GM21786 (cell line): ENCODE data around the gene TMEM119.
A peak's percentile ranks its signal among the peaks of the same experiment; 100 is the strongest.
"Not testable (repeated sequence)": the region's sequence is repeated elsewhere in the genome, so short reads cannot be mapped to it uniquely, and the experiment has no call there.

Experiments
- ATAC-seq: cut with Tn5 transposase; IDR thresholded peaks from one replicate; pipeline ENCODE4 v1.9.1; 2021; ENCODE audit not compliant: unreplicated experiment

The TMEM119 gene

DNA sequence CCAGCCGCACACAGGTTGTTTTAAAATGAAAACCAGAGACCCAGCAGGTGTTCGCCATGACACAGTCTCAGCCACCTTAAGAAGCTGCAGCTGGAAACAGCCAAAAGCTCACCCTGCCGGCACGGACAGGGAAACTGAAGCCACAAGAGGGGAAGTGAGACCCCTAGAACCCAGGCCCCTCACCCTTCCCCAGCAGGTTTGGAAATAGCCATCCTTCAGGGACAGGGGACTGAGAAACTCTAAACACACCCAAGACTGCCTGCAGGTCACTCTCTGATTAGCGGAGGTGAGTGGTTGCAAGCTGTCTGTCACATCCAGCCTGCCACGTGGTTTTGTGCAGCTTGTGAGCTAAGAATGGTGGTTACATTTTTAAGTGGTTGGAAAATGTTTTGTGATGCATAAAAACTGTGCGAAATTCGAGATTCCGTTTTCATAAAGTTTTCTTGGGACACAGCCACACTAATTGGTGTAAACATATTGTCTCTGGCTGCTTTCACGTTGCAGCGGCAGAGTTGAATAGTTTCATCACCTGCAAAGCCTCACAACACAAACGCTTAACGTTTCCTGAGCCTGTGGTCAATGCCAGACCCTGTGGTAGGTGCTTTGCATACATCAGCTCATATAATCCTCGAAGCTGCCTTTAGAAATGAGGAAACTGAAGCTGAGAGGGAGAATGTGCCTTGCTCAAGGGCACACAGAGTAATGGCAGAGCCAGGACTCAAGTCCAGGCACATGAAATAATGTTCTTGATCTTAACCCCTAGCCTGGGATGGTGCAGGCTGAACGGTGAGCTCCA is 37.5 kb upstream of the TMEM119 start:
- ATAC-seq = peak; percentile 43

DNA sequence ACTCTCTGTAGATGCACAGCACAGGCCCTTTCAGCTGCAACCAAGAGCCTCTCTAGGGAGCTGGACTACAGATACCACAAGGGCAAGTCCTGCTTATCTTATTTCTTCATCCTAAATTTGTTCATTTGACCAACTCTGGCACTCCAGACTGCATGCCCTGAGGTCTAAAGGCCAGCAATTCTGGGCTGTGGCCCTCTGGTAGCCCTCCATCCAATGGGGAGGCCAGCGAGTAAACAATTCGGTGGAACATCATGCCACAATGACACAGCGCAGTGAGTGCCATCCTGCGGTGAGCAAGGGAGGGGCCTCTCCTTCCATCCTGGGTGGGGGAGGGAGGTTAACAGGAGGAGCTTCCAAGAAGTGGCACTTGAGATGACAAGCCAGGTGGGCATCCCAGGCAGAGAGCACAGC is 36.5 kb upstream of the TMEM119 start:
- ATAC-seq = no peak

DNA sequence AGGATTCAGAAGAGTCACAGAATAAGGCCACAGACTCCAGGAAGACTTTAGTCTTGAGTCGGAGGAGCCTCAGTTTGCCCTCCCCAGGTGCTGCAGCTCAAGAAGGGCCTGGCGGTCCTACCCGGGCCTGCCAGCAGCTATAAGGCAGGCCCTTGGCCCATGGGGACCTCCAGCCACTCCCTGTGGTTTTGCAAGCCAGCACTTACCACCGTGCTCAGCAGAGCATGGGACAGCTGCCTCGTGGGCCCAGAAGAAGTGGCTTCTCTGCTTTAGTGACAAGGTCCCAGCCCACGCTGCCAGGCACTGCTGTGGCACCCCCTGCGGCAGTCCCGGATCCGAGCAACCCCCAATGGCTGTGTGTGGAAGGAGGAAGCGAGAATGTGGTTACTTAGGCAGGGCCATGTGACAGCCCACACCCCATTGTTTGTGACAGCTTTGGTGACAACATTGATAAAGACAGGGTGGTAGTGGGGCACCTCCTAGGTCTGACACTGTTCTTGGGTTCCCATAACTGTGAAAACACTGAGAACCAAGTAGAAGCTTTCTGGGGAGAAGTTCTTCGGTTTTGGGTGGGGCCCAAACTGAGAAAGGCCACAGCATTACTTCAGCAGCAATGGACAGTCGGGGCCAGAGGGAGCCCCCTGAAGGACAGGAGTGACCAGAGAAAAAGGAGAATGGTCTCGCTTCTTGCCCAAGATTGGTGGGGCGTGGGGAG is 35.8 kb upstream of the TMEM119 start, which contains the start of gene SELPLG:
Gene SELPLG (minus strand): TSS at position 361 of the 715 bp plus-strand sequence. CDS start 9,587 bp downstream, outside the sequence.
- ATAC-seq = peak; percentile 60

DNA sequence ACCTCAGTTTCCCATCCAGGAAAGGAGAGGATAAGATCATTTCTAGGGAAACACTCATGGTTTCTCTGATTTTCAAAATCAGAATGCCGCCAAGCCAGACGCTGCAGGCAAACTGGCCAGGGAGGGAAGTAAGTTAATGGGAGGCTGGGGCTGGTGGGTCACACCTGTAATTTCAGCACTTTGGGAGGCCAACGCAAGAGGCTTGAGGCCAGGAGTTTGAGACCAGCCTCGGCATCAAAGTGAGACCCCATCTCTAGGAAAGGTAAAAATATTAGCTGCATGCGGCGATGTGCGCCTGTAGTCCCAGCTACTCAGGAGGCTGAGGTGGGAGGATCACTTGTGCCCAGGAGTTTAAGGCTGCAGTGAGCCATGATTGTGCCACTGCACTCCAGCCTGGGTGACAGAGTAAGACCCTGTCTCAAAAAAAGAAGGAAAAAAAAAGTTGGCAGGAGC is 35.2 kb upstream of the TMEM119 start:
- no peak for ATAC-seq

DNA sequence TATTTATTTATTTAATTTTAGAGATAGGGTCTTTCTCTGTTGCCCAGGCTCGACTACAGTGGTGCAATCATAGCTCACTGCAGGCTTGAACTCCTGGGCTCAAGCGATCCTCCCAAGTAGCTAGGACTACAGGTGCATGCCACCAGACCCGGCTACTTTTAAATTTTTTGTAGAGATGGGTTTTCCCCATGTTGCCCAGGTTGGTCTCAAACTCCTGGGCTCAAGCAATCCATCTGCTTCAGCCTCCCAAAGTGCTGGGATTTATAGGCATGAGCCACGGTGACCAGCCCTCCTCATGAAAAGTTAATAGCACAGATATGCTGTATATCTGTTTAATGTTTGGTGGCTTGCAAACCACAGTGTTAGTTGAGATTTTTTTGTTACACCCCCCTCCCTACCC is 33.4 kb upstream of the TMEM119 start:
- ATAC-seq = not testable (repeated sequence)

DNA sequence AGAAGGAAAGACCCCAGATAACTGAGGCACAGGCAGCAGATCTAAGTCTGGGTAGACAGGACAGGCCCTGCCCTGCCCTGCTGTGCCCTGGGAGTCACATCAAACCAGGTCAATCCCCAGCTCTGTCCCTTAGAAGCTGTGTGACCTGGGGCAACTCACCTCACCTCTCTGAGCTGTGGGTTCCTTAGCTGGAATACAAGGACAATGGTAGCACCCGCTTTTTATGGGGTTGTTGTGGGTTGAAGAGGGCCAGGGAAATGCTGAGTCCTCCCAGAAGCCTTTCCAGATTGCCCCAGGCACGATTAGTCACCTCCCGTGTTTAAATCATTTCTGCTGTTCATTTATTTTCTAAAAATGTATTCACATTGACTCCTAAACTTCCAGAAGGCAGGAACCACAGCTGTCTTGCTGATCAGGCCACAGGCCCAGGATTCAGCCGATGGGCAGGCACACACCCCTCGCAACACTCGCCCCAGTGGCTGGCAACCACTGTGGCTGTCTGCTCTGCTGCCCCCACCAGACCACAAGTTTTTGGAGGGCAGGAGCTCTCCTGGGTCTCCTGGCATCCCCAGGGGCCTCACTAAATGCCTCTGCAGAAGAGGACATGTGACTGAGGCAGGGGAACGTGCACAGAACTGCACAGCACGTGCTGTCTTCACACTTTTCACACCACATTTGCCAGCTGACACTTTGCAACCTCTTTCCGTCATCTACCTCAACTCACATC is 32.8 kb upstream of the TMEM119 start:
- no peak for ATAC-seq

DNA sequence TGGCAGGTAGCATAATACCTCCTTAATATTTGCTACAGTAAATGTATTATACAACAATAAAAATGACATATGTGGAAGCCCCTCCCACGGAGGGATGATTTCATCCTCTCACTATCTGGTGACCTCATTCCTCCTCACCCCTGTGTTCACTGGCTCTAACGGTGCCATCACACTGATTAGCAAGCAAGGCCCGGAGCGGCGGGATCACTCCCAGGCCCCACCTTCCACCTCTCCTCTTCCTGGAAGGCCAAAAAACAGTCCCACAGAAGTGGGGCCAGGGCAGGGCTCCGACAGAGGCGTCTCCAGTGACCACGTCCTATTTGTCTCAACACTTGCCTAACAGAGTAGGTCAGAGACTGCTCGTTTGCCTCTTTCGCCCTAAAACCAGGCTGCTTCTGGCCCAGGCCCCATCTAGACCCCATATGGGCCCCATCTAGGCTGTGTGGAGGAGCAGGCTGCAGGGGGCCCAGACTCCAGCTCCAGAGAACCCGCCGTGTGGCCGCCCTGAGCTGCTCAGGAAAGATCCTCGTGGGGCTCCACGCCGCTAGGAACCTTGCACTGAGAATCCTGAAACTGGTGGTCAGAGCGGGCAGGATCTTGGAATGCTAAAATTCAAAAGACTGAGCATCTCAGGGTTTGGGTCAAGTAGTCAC is 32.1 kb upstream of the TMEM119 start:
- no peak for ATAC-seq

DNA sequence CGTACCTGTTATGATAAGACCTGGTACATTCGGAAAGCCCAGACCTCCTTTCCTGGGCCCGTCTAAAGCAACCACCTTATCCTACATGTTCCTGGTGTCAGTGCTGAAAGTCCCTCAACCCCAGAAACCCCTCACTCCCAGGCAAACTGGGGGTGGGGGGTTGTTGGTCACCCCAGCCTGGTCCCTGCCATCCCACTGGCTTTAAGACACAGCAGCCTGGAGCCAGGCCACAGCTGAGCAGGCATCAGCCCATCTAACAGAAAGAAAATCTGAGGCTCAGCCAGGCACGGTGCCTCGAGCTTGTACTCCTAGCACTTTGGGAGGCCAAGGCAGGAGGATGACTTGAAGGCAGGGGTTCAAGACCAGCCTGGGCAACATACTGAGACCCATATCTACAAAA is 31.3 kb upstream of the TMEM119 start:
- no peak for ATAC-seq

DNA sequence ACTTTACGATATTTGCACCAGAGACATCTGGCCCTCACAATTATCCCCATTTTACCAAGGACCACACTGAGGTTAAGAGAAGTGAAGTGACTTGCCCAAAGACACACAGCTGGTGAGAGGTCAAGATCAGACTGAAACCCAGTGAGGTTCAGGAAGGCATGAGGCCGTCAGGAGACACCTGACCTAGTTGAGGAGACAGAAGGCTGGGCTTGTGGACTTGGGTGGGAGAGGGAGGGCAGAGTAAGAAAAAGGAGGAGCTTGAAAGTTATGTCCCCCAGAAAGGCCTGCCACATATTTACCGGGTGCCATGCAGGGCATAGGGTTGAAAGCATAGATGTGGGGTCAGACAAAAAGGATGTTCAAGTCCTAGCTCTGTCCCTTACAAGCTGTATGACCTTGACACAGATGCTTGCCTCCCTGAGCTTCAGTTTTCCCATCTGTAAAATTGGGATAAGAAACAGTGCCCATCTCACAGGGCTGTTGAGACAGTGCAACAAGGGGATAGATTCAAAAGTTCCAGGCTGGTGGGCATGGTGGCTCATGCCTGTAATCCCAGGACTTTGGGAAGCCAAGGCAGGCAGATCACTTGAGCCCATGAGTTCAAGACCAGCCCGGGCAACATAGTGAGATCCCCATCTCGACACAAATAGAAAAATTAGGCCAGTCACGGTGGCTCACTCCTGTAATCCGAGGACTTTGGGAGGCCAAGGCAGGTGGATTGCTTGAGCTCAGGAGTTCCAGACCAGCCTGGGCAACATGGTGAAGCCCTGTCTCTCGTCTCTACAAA is 29.4 kb upstream of the TMEM119 start:
- ATAC-seq = no peak

DNA sequence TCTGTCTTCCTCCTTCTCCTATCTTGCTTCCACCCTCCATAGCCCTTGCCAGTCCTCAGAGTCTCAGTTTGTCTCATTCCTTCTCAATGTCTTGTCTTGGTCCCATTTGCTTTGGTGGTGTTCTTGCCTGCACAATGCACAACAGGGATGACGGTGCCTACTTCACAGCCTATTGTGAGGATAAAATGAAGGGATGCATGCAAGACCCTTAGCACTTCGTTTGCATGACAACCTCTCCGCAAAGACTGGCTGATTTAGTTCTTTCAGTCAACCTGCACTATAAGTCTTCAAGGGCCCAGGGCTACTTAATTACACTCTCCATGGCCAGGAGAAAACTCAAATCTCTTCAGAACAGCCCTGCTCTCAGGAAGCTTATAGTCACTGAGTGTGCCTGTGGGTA is 27.3 kb upstream of the TMEM119 start:
- ATAC-seq = no peak

DNA sequence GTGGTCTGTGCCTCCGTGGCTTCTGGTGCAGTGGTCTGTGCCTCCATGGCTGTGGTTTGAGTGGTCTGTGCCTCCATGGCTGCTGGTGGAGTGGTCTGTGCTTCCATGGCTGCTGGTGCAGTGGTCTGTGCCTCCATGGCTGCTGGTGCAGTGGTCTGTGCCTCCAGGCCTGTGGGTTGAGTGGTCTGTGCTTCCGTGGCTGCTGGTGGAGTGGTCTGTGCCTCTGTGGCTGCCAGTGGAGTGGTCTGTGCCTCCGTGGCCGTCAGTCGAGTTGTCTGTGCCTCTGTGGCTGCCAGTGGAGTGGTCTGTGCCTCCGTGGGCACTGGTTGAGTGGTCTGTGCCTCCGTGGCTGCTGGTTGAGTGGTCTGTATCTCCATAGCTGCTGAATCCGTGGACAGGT is 25.7 kb upstream of the TMEM119 start:
- ATAC-seq = no peak

DNA sequence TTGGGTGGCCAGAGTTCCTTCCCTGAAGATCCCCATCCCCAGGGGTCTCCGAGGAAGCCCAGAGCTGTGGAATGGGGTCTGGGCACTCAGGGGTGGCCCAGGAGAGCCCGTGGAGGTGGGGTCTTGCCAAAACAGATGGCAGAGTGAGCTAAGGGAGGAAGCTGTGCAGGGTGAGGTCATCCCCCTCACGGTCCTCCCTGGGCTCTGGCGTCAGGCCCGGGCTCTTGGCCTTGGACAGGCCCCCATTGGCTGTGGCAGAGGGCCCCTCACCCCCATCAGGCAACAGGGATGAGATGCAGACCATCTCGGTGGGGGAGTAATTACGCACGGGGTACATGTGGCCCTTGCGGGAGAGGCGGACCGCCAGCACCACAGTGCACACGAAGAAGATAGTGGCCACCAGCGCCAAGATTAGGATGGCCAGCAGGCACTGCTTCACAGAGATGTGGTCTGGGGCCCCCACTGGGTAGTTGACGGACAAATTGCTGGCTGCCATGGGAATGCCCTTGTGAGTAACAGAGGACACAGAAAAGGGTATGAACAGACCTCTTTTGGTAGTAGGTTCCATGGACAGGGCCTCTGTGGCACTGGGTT is 25.1 kb upstream of the TMEM119 start:
- ATAC-seq = no peak

DNA sequence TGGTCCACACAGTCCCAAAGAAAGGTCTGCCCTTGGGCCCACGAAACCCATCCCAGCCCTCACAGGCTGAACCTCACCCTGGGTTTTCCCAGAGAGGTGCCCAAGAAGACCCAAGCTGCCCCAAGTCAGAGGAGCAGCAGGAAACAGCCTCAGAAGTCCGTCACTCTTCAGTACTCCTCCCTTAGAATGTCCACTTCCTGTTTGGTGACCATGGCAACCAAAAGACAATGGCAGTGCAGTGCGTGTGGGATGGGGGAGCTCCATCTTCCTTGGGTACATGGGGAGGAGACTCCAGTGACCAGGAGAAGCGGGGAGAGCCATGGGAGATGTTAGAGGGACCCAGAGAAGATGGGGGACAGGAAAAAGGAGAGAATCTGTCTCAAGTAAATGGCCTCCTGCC is 24.5 kb upstream of the TMEM119 start:
- ATAC-seq = no peak

DNA sequence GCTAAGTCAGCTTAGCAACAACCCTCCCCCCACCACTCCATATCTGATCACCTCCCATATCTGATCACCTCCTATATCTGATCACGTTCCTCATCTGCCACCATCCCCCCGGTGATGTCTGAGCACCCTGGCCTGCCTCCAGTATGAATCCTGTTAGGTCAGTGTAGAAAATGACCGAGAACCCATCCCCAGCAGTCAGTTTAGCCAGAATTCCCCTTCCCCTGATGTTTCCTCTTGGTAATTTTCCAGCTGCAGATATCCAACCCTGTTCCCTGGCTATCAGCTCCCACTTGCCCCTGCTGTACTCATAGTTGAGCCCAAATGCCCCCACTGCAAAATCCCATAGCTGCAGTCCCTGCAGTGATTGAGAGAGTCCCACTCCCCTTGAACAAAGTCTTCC is 23.3 kb upstream of the TMEM119 start:
- ATAC-seq = no peak

DNA sequence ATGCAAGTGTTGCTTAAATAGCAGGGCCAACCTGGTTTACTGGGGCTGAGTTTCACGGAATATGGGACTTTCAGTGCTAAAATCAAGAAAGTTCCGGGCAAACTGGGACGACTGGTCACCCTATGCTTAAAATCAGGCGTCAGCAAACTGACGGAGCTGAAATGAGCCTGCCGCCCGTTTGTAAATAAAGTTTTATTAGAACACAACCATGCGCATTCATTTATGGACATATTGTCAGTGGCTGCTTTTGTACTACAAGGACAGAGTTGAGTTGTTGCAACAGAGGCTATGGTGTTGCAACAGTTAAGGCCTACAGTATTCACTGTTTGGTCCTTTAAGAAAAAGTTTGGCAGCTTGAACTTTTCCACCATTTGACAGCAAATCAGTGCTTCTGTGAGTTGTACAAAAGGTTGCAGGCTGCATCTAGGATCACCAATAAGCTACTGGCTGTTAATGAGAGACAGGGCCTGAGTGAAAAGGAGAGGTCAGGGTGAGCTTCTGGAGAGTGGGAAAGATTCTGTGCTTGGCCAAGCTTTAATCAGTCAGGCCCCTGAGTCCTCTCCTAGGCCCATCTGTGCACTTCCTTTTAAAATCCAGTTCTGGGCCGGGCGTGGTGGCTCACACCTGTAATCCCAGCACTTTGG is 22.5 kb upstream of the TMEM119 start:
- no peak for ATAC-seq

DNA sequence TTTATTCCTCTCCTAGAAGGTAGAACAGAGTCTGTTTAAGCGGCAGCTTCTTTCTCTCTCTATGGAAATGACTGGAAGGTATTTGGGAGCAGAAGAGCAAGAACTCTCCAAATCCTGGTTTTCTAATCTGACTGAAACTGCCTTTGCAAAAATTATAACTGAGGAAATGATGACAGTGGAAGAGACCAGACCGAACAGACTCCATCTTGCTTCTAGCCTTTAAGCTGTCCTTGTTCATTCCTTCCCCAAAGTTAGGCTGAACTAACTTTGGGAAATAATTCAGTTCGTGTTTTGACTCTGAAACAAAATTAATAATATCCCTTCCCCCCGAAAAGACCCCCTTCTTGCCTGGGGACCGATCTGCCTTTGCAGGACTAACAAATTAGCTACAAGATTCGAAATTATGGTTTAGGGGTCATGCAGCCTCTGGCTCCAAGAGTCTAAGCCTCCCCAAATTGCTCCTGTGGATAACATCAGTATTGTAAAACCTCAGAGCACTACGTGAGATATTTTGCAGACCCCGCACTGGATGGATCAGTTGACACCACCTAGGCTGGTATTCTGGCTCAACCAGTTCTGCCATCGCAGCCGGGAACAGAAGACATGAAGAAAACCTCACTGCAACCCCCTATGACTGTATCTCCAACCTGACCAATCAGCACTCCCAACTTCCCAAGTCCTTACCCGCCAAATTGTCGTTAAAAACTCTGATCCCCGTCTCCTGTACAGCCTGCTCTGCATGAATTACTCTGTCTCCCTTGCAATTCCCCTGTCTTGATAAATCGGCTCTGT is 21.7 kb upstream of the TMEM119 start:
- no peak for ATAC-seq

DNA sequence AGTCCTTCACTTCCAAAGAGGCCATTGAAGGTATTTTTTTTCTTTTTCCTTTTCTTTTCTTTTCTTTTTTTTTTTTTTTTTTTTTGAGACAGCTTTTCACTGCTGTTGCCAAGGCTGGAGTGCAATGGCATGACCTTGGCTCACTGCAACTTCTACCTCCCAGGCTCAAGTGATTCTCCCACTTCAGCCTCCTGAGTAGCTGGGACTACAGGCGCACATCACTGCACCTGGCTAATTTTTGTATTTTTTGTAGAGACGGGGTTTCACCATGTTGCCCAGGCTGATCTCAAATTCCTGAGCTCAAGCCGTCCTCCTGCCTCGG is 21.0 kb upstream of the TMEM119 start:
- ATAC-seq = not testable (repeated sequence)

DNA sequence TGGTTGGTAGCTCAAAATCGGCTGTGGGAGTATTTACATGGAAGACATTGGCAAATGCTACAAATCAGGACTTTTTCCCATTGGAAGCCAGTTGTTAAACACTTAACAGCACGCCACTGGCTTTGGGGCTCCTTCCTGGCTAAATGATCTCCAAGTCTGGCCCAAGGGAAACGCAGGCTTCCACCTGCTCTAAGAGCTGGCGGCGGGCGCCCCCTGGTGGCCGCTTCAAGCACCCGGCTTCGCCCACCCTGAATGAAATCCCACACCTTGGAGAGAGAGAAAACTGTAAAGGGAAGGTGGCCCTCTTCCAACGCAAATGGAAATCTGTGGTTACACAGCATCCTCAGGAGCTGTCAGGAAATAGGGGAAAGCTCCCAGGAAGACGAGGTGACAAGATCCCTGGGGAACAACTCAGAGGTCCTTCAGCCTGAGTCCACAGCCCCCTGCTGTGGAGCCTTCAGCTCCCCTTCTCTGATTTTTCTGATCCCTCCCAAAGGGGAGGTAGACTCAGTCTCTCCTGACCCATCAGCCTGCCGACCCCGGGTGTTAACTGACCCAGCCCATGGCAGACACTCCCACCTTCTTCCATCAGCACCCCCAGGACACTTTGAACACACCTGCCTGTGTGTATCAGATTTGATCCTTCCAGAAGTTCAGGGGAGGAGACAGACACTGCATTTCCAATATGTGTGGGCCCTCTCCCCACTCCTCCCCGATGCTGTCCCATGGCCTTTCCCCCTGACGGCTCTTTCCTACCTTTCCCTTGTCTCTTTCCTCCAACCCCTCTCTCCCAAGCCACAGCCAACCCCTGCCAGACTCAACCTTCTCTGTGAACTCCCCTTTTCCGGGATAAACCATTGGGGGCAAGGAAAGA is 20.4 kb upstream of the TMEM119 start:
- no peak for ATAC-seq
